ENCODE data around the gene PHLDB2. TPM values are rescaled to one million over a fixed set of nuclear protein-coding genes. Genes with fewer than 3 reads are reported as not detected.

PHLDB2 gene
- total RNA-seq, 1 donor from 2014 or later, result 2.5 TPM

- ATAC-seq (ENCODE audit: low read depth) (no peak), DNase-seq (no peak)
- no peaks in the 10 kb centered on the region for H3K9me3 Mint-ChIP-seq
- intact Hi-C loops (cut with micrococcal nuclease), result no loop called here
- ChIA-PET CTCF (no interaction called here), POLR2A (no interaction called here)
- no peak overlapping the region for H3K27ac Mint-ChIP-seq
- H3K4me3 Mint-ChIP-seq, result no peak overlapping the region
- peaks cover 18% of the 10 kb centered on the region for H3K27me3 Mint-ChIP-seq
- TF ChIP-seq CTCF (IDR thresholded peaks at IDR 0.05), result no peak
- H3K4me1 Mint-ChIP-seq, result no peaks in the 10 kb centered on the region
- H3K36me3 Mint-ChIP-seq (ENCODE audit: low read depth), result no peaks in the 10 kb centered on the region
These were observed 6.0 kb upstream of the PHLDB2 start for GRCh38 chr3:111853068-111853467.

GRCh38 chr3:111854990-111855389 lies 4.1 kb upstream of the PHLDB2 start:
- DNase-seq (no peak), ATAC-seq (ENCODE audit: low read depth) (no peak)
- intact Hi-C loops (cut with micrococcal nuclease), result no loop called here
- Mint-ChIP-seq H3K4me3 (no peak overlapping the region), H3K27me3 (peaks cover 19% of the 10 kb centered on the region), H3K27ac (no peak overlapping the region), H3K9me3 (no peaks in the 10 kb centered on the region), H3K4me1 (peaks cover 9% of the 10 kb centered on the region), H3K36me3 (ENCODE audit: low read depth) (peaks cover 4% of the 10 kb centered on the region)
- TF ChIP-seq CTCF (IDR thresholded peaks at IDR 0.05), result no peak
- ChIA-PET CTCF (no interaction called here), POLR2A (no interaction called here)

- intact Hi-C loops (cut with micrococcal nuclease), result no loop called here
These were observed 2.6 kb upstream of the PHLDB2 start for GRCh38 chr3:111856501-111856900.

GRCh38 chr3:111857474-111857873 lies 1.6 kb upstream of the PHLDB2 start:
- intact Hi-C loops (cut with micrococcal nuclease), result no loop called here
- Mint-ChIP-seq H3K36me3 (ENCODE audit: low read depth) (peaks cover 8% of the 10 kb centered on the region), H3K4me1 (peaks cover 18% of the 10 kb centered on the region), H3K9me3 (no peaks in the 10 kb centered on the region), H3K4me3 (no peak overlapping the region), H3K27me3 (peaks cover 16% of the 10 kb centered on the region), H3K27ac (no peak overlapping the region)
- ChIA-PET CTCF (no interaction called here), POLR2A (no interaction called here)
- DNase-seq (no peak), ATAC-seq (ENCODE audit: low read depth) (no peak)
- TF ChIP-seq CTCF (IDR thresholded peaks at IDR 0.05), result no peak

More at GRCh38 chr3:111856501-111856900, 2.6 kb upstream of the PHLDB2 start:
- no peak for ATAC-seq (ENCODE audit: low read depth)
- TF ChIP-seq CTCF (IDR thresholded peaks at IDR 0.05), result no peak
- Mint-ChIP-seq H3K36me3 (ENCODE audit: low read depth) (peaks cover 8% of the 10 kb centered on the region), H3K4me1 (peaks cover 18% of the 10 kb centered on the region), H3K4me3 (no peak overlapping the region), H3K27ac (no peak overlapping the region), H3K27me3 (peaks cover 18% of the 10 kb centered on the region), H3K9me3 (no peaks in the 10 kb centered on the region)
- no peak for DNase-seq
- POLR2A ChIA-PET, result no interaction called here
- CTCF ChIA-PET, result no interaction called here

- ATAC-seq (ENCODE audit: low read depth), result no peak
- intact Hi-C loops (cut with micrococcal nuclease), result no loop called here
These were observed 423 bp upstream of the PHLDB2 start for GRCh38 chr3:111858642-111859041.

More at GRCh38 chr3:111858642-111859041, 423 bp upstream of the PHLDB2 start:
- peaks cover 18% of the 10 kb centered on the region for H3K4me1 Mint-ChIP-seq
- POLR2A ChIA-PET, result interaction anchor here (0.9 kb wide), 1 partner anchor 120 kb away, joined by 3 read pairs; the partner anchor contains the start of gene ABHD10
- H3K36me3 Mint-ChIP-seq (ENCODE audit: low read depth), result peaks cover 8% of the 10 kb centered on the region
- no peak for DNase-seq
- no peak overlapping the region for H3K27ac Mint-ChIP-seq
- no peak for TF ChIP-seq CTCF (IDR thresholded peaks at IDR 0.05)
- no peaks in the 10 kb centered on the region for H3K9me3 Mint-ChIP-seq
- H3K27me3 Mint-ChIP-seq, result peaks cover 14% of the 10 kb centered on the region
- CTCF ChIA-PET, result interaction anchor here (0.7 to 3.1 kb wide), 3 partner anchors 109 to 190 kb away, joined by 3 to 39 read pairs (median 27); no protein-coding TSS in a partner anchor
- H3K4me3 Mint-ChIP-seq, result peak overlapping the region; percentile 91
